WTC11 (cell line): Measurements from ENCODE around the gene CLIC5. TPM values are rescaled to one million over a fixed set of nuclear protein-coding genes. Genes with fewer than 3 reads are reported as not detected.

Source experiments
- ATAC-seq: fragments of 200-7000 bp; cut with Tn5 transposase; 2 replicates; pipeline ENCODE4 v1.10.0; 2021; ENCODE audit warnings: mild to moderate bottlenecking, moderate library complexity
- CTCF ChIA-PET: fragments of 300-600 bp; sonication (Branson Sonifier 250); formaldehyde crosslinking; loops from one replicate; lab custom pipeline; 2021; ENCODE audit warnings: antibody characterized with exemption; lab: Charles Lee
- POLR2A ChIA-PET: fragments of 350-600 bp; sonication (Branson Sonifier 250); formaldehyde crosslinking; loops from one replicate; lab custom pipeline; 2021; ENCODE audit warnings: antibody characterized with exemption; lab: Charles Lee
- DNase-seq: peaks from one replicate; pipeline ENCODE4 v3.0.0; 2021; ENCODE audit warnings: low spot score
- H3K27ac Mint-ChIP-seq: 2 replicates; pipeline ENCODE4 v1.8.0; 2021; ENCODE audit warnings: mixed read lengths
- H3K27me3 Mint-ChIP-seq: 2 replicates; pipeline ENCODE4 v1.8.0; 2021; ENCODE audit warnings: low read depth, mild to moderate bottlenecking, moderate library complexity, mixed read lengths
- H3K36me3 Mint-ChIP-seq: 2 replicates; pipeline ENCODE4 v1.8.0; 2021; ENCODE audit warnings: mixed read lengths
- H3K4me1 Mint-ChIP-seq: 2 replicates; pipeline ENCODE4 v1.8.0; 2022; ENCODE audit warnings: mixed read lengths
- H3K4me3 Mint-ChIP-seq: 2 replicates; pipeline ENCODE4 v1.8.0; 2021; ENCODE audit warnings: mild to moderate bottlenecking, moderate library complexity, mixed read lengths
- H3K9me3 Mint-ChIP-seq: 2 replicates; pipeline ENCODE4 v1.8.0; 2021; ENCODE audit warnings: mixed read lengths
- ARID4B ChIP-seq: sonication (generic); formaldehyde crosslinking; IDR thresholded peaks from 2 replicates; pipeline ENCODE4 v1.8.0; 2023; ENCODE audit warnings: missing genetic modification reagents, mild to moderate bottlenecking, borderline replicate concordance
- ESRRA ChIP-seq: sonication (generic); formaldehyde crosslinking; IDR thresholded peaks from 2 replicates; pipeline ENCODE4 v1.8.1; 2022; ENCODE audit warnings: mild to moderate bottlenecking, missing genetic modification reagents, borderline replicate concordance
- FOXK1 ChIP-seq: sonication (generic); formaldehyde crosslinking; IDR thresholded peaks from 2 replicates; pipeline ENCODE4 v1.8.0; 2022; ENCODE audit warnings: mild to moderate bottlenecking, moderate library complexity, missing genetic modification reagents
- FOXP1 ChIP-seq: sonication (generic); formaldehyde crosslinking; IDR thresholded peaks from 2 replicates; pipeline ENCODE4 v1.8.0; 2022; ENCODE audit warnings: missing genetic modification reagents, mild to moderate bottlenecking, moderate library complexity, borderline replicate concordance
- HMGXB4 ChIP-seq: sonication (generic); formaldehyde crosslinking; IDR thresholded peaks from 2 replicates; pipeline ENCODE4 v1.8.1; 2023; ENCODE audit warnings: mild to moderate bottlenecking, moderate library complexity, missing genetic modification reagents
- MAX ChIP-seq: sonication (generic); formaldehyde crosslinking; IDR thresholded peaks from 2 replicates; pipeline ENCODE4 v1.8.0; 2022; ENCODE audit warnings: mild to moderate bottlenecking, missing genetic modification reagents
- NFE2L1 ChIP-seq: sonication (generic); formaldehyde crosslinking; IDR thresholded peaks from 2 replicates; pipeline ENCODE4 v1.8.1; 2023; ENCODE audit warnings: missing genetic modification reagents
- PRDM15 ChIP-seq: sonication (generic); formaldehyde crosslinking; IDR thresholded peaks from 2 replicates; pipeline ENCODE4 v1.8.0; 2022; ENCODE audit warnings: missing genetic modification reagents
- TEAD1 ChIP-seq: sonication (generic); formaldehyde crosslinking; IDR thresholded peaks from 2 replicates; pipeline ENCODE4 v1.8.0; 2022; ENCODE audit warnings: mild to moderate bottlenecking, missing genetic modification reagents
- USF1 ChIP-seq: sonication (generic); formaldehyde crosslinking; IDR thresholded peaks from 2 replicates; pipeline ENCODE4 v1.8.0; 2022; ENCODE audit warnings: mild to moderate bottlenecking, missing genetic modification reagents
- ZNF263 ChIP-seq: sonication (generic); formaldehyde crosslinking; IDR thresholded peaks from 2 replicates; pipeline ENCODE4 v1.8.1; 2022; ENCODE audit warnings: low read depth, mild to moderate bottlenecking, moderate library complexity, missing genetic modification reagents
- ZNF416 ChIP-seq: fragments of 250-450 bp; sonication (Bioruptor Pico); IDR thresholded peaks from 2 replicates; pipeline ENCODE4 v1.9.0; 2021; ENCODE audit warnings: mild to moderate bottlenecking, inconsistent platforms
- ZNF425 ChIP-seq: fragments of 250-450 bp; sonication (Bioruptor Pico); conservative IDR thresholded peaks from 2 replicates; pipeline ENCODE4 v1.9.0; 2021; ENCODE audit warnings: mild to moderate bottlenecking
- total RNA-seq: library from RNA; stranded (reverse); gene quantifications from 3 replicates; pipeline ENCODE4 v1.2.3, GENCODE V29; 2021

The CLIC5 gene
- total RNA-seq, 1 experiment from 2014 or later: 0.22 TPM

GRCh38 chr6:45892196-45892595 is 123.5 kb downstream of the CLIC5 start:
- Mint-ChIP-seq H3K27ac (no peak overlapping the region), H3K4me3 (no peak overlapping the region), H3K4me1 (peaks cover 8% of the 10 kb centered on the region), H3K36me3 (no peaks in the 10 kb centered on the region), H3K27me3 (no peaks in the 10 kb centered on the region; the same call in 1 of the 2 replicates), H3K9me3 (no peaks in the 10 kb centered on the region)
- TF ChIP-seq ZNF416 (CRISPR knock-in tag): no peak
- no peak for TF ChIP-seq HMGXB4 (CRISPR knock-in tag)
- TF ChIP-seq NFE2L1 (CRISPR knock-in tag): no peak
- TF ChIP-seq FOXK1 (CRISPR knock-in tag): no peak
- no peak for TF ChIP-seq ESRRA (CRISPR knock-in tag)
- no peak for TF ChIP-seq FOXP1 (CRISPR knock-in tag)
- no peak for TF ChIP-seq USF1 (CRISPR knock-in tag)
- no peak for TF ChIP-seq ARID4B (CRISPR knock-in tag)
- no peak for TF ChIP-seq TEAD1 (CRISPR knock-in tag)
- TF ChIP-seq MAX (CRISPR knock-in tag): no peak
- no peak for TF ChIP-seq ZNF425 (CRISPR knock-in tag)
- TF ChIP-seq PRDM15: no peak
- TF ChIP-seq ZNF263 (CRISPR knock-in tag): no peak
- ATAC-seq (no peak), DNase-seq (no peak)
- POLR2A ChIA-PET: no interaction called here
- CTCF ChIA-PET: no interaction called here
